Urothelium cell line (cell line): ENCODE data around the gene GRK5.
A peak's percentile ranks its signal among the peaks of the same experiment; 100 is the strongest.

Experiments
- DNase-seq: peaks from one replicate; pipeline ENCODE4 v3.0.0; 2011; ENCODE audit warnings: low spot score, mixed read lengths
- FAIRE-seq: peaks from 2 replicates; lab custom pipeline; 2011; peaks lifted over from hg19 to GRCh38; lab: Jason Lieb, UNC

GRK5 gene

DNA sequence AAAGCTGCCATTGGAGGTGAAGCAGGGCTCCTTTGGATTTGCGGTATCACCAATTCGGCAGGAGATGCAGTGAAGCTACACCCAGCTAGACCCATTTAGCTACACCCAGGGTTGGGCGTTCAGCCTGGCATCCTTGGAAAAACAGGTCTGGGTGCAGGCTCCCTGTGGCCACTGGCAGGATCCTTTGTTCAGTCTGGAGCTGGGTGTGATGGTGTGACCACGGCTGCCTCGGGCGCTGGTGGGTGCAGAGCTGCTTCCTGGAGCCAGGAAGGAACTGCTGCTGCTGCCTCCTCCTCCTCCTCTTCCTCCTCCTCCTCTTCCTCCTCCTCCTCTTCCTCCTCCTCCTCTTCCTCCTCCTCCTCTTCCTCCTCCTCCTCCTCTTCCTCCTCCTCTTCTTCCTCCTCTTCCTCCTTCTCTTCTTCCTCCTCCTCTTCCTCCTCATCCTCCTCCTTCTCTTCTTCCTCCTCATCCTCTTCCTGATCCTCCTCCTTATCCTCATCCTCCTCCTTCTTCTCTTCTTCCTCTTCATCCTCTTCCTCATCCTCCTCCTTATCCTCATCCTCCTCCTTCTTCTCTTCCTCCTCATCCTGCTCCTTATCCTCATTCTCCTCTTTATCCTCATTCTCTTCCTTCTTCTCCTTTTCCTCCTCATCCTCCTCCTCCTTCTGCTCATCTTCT lies 84.0 kb downstream of the GRK5 start:
- FAIRE-seq (no peak), DNase-seq (no peak)

DNA sequence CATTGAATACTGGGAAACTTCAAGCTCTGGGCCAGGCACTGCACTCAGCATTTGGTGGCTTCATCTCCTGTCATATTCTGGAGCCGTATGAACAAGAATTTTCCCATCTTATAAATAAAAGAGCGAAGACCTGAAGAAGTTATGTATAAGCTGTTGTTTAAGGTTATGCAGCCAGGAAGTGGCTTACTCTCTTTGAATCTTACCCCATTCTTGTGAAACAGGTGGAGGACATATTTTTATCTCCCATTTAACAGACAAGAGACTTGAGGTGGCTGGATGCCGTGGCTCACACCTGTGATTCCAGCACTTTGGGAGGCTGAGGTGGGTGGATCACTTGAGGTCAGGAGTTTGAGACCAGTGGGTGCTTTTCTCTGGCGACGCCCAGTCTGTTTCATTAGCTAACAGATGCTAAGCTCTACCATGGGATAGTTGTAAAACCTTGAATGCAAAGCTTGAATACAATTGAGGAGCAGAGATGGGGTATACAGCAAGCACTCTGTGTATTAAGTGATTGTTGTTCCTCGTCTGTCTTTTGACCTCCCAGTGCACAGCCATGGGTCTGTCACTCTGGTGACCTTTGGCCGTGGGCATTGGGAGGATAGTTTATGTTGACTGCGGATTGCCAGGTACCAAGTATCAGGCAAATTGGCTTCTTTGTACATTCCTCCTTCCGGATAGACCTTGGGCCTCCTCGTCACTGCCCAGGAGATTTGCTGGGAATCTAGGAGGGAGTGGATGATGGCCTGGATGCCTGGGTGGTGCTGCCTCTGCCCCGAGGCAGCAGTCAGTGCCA lies 85.8 kb downstream of the GRK5 start:
- no peak for DNase-seq

DNA sequence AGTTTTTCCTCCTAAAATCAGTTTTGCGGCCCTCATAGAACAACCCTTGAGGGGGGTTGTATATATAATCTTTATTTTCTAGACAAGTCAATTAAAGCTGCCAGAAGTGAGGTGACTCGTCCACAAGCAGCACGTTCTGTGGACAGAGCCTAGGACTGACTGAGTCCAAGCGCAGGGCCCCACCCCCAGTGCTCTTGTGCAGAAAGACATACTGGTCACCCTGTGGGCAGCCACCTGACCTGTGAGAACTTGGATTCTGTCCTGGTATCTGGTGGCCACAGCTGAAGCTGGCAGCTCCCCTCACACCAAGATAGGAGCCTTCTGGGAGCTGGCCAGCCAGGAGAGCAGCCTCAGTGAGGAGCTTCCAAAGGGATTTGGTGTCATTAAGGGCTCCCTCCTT lies 89.3 kb downstream of the GRK5 start:
- FAIRE-seq (no peak), DNase-seq (no peak)

More for the DNA sequence above, 85.8 kb downstream of the GRK5 start:
- FAIRE-seq, result no peak

DNA sequence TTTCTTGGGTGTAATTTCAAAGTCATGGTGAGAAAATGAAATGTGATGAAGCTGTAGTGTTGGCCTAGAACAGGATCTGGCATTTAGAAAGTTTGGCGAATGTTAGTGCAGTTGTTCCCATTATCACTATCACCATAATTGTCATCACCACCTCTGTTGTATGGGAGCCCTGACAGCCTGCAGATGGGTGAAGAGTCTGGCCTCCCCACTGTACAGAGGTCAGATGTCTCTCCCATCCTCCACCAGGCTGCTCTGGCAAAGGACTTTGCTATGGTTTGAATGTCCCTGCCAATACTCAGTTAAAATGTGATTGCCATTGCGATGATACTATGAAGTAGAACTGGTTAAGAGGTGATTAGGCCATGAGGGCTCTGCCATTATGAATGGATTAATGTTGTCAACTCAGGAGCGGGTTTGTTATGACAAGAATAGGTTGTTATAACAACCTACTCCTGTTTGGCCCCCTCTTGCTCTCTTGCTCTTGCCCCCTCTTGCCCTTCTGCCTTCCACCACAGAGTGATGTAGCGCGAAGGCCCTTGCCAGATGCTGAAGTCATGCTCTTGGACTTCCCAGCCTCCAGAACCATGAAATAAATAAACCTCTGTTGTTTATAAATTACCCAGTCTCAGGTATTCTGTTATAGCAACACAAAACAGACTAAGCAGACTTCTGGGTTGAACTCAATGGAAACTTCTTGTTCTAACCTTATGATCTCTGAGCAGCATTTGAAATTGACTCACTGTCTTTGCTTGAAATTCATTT lies 90.0 kb downstream of the GRK5 start:
- FAIRE-seq, result no peak
- DNase-seq, result no peak

DNA sequence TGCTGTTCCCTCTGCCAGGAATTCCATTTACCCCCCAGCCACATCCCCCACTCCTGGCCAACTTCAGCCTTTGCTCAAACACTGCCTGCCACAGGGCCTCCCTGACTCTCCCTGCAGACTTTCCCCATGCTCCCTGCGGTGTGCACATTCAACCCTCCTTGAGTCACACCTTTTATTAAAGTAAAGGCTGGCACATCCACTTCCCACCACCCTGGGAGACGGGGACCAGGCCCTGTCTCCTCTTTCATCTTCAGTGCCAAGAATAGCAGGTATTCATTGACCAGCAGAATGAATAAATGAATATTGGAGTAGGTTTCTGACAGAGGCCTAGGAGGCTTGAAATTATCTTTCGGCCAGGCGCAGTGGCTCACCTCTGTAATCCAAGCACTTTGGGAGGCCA lies 91.4 kb downstream of the GRK5 start:
- FAIRE-seq, result no peak

DNA sequence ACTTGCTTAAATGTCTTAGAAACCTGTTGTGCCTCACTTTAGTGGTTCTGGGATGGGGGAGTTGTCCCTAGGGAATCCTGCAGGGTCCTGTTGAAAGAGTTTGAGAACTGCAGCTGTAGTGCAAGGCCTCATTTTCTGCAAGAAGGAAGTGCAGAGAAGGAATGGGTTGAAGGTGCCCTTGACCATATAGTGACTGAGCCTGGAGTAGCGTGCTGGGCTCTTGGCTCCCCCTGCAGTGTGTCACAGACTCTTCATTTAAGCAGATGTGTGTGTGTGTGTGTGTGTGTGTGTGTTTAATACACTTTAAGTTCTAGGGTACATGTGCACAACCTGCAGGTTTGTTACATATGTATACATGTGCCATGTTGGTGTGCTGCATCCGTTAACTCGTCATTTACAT lies 92.2 kb downstream of the GRK5 start:
- FAIRE-seq (no peak), DNase-seq (no peak)

More for the DNA sequence above, 91.4 kb downstream of the GRK5 start:
- no peak for DNase-seq

DNA sequence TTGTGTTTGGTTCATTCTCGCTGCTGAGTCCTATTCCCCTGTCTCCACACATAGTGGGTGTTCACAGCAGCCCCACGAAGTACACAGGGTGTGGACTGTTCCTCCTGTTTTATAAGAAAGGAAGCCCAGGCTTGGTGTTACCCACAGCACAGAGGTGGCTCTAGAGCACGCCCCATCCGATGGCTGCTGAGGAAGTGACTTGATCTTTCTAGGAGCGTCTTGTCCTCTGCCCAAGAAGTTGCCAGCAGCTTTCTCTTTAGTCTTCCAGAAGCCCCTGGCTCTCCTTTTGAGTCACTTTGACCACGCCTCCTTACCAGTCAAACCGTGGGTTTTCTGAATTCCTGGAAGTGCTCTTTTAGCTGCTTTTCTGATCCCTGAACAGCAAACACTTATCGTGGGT lies 94.0 kb downstream of the GRK5 start:
- no peak for FAIRE-seq

DNA sequence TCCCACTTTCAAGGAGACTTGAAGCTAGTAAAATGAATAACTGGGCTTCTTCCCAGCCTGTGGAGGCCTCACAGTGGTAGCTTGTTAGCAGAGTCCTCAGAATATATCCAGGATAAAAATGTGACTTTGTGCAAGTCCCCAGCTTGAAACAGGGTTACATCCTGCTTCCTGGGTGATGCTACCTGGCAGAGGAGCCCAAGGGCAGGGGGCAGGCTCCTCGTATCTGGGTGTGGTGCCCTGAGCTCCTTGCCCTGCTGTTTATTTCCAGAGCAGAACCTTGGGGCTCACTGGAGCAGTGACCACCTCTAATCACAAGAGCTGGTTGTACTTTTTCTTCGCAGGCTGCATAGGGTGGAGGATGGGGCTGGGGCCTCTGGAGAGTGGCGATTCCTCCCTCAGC lies 94.8 kb downstream of the GRK5 start:
- DNase-seq (no peak), FAIRE-seq (no peak)

More for the DNA sequence above, 94.0 kb downstream of the GRK5 start:
- DNase-seq, result no peak

DNA sequence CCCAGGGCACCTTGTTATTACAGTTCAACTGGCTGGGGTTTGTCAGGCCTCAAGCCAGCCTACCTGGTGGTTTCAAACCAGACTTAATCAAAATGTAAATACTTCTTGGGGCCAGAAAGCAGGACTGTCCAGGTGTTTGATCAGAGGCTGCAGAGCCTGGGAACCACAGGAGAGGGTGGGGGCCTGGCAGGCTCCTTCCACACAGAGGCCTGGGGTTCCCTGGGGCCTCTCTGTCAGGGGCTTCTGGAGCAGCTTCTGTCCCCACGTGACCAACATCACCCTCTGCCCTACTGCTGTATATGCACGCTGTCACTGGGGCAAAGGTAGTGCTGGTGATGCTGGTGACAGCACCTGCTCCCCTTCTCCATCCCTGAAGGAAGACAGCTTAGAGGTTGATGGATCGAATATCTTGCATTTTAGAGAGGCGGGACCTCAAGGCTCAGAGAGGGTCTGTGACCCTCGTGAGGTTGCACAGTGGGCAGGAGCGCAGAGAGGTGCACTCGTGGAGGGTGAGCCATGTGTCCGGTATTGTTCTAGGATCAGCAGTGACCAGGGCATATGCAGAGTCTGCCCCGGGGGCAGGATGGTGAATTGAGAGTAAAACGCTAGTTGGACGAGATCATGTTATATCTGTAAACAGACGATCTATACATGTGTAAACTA lies 95.4 kb downstream of the GRK5 start:
- DNase-seq (no peak), FAIRE-seq (no peak)

DNA sequence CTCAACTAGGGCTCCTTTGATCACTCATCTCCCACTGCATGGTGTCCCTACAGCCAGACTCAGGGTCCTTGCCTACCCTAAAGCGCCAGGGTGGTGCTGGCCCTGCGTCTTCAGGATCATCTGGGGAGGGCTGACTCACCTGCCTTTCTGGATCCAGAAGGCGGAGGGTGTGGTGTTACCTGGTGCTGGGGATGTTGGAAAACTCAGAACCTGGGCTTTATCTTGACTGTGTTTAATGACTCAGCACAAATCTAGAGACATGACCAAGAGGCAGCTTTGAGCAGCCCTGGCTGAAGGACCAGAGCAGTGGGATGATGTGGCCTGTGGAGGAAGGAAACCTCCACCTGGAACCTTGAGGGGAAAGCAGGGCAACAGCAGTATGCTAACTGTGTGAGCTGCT lies 96.5 kb downstream of the GRK5 start:
- no peak for FAIRE-seq
- DNase-seq, result no peak

DNA sequence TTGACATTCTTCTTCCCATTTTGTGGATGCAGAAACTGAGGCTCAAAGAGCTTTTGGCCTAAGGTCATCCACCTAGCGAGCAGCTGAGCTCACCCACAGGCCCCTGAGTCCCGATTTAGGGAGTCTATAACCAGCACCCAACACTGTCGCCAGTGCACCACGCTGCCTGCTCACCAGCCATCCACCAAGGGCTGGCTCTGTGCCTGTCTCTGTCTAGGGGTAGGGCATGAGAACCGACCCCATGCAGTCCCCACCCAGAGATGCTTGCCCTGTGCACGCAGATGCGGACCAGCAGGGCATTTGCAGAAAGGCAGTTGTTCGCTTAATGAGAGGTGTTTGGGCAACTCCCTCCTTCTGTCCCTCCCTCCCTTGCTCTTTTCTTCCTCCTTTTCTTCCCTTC lies 97.2 kb downstream of the GRK5 start:
- DNase-seq (no peak), FAIRE-seq (no peak)

DNA sequence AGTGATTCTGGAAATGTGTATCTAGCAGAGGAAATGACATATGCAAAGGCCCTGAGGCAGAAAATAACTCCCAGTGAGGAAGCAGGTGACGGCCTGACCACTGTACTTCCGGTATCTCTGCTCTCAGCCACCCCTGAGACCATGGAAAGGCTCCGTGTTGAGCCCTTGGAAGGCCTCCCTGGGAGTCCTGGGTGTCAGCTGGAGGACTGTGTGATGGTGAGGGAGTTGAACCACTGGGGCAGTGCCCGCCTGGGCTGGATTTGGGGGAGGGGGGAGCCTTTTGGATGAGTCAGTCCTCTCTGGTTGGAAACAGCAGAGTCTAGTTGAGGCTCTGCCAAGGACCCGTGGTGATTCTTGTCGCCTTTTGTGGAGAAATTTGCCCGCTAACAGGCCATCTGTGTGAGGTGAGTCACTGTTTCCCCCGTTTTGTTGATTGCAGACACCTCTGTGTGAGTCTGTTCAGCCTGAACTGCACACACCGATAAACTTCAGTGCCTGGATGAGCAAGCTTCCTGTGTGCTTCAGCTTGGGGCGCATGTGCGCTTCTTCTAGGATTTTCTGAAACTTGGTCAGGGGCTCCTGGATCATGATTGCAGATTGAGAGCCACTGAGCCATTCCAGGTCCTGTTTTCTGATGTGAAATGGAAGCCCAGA lies 98.6 kb downstream of the GRK5 start:
- DNase-seq (peak; percentile 93), FAIRE-seq (no peak)

DNA sequence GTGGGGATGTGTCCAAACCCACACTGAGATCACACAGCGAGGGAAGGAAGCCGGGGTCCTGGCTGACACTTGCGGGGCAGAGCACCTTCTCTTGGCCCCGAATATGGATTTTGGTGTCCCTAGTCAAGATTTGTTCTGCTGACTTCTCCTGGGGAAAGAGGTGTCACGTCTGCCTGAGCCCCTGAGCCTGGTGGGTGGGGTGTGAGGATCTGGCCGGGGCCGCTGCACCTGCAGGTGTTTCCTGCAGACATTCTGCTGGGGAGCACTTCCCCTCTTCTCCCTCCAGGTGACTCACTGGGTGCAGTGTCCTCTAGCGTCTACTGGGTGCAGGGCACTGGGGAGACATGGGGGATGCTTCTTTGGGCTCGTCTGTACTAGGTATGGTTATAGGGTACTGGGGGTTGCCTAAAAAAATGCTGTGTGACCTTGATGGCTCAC lies 99.2 kb downstream of the GRK5 start:
- no peak for FAIRE-seq

DNA sequence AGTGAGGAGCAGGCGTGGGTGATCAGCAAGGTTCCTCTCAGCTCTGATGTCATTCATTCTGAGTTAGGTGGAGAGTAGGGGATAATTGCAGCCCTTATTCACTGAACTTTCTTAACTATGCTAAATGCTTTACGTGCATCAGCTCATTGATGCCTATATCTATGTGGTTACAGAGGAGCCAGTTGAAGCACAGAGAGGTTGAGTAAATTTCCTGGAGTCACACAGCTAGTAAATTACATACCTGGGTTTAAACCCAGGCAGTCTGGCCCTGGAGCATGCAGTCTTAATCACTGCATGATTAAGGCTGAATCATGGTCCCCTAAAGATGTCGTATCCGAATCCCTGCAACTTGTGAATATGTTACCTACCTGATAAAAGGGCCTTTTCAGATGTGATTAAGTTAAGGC lies 99.6 kb downstream of the GRK5 start:
- FAIRE-seq, result no peak
- no peak for DNase-seq

More for the DNA sequence above, 99.2 kb downstream of the GRK5 start:
- peak; percentile 71 for DNase-seq

DNA sequence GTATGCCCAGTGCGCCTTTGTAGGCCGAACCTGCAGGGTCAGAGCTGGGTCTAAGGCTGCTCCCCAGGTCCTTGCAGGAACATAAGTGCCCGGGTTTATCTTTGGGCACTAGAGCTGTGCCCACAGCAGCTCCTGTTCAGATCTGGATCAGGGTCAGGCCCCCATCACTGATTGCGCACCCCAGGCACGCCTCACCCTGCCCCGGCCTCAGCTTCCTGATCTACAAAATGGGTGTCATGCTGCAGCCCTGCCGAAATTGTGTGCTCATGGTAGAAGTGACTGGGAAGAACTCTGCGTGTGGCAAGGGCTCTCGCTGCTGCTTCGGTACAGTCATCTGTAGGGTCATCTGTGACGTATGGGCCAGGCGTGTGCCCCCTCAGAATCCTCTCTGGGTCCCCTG lies 100.7 kb downstream of the GRK5 start:
- FAIRE-seq, result no peak
- no peak for DNase-seq

DNA sequence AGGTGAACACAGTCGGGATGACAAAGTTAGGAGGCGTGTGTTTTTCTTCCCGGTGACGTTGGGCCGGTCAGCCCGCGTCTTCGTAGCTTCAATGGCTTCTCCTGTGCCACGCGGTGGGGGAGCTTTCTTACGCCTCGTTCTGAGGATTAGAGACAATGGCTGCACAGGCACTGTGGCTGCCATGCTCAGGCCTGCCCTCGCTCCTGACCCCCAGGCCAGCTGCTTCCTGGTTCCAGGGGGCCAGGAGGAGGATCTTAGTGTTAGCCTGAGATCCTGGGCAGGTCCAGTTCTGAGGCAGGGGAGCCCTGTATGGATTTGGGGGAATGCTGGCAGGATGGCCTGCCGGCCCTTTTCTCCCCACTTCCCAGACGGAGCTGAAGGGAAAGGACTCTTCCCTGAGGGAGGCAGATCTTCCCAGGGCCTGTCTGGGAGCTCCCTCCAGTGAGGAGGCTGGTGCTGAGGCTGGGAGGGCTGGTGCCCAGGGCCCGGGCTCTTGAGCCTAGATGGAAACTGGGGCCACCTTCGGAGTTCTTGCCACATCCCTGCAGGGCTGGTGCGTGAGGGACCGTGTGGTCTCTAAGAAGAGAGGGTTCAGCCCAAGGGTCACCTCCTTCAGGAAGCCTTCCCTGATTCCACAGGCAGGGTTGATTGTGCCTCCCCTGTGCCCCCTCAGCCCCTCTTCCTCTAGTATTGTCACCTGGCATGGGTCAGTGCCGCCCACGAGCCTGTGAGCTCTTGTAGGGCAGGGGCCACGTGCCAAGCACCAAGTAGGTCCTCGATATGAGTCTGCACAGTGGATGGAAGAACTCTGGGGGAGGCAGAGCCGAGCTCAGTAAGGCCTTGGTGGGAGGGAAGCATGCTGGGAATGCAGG lies 101.4 kb downstream of the GRK5 start:
- FAIRE-seq (no peak), DNase-seq (no peak)

DNA sequence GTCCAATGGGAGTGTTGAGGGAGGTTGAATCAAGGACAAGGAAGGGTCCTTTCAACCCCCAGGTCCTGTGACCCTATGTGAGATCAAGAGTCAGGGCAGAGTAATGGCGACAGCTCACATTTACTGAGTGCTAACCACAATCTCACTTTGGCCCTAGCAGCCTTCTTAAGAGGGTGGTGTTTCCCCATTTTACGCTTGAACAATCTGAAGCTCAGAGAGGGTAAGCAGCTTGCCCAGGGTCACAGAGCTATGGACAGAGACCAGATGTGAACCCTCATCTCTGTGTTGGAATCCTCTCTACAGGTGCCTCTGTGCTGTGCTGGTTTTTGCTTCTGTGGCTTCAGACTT lies 102.0 kb downstream of the GRK5 start:
- DNase-seq, result no peak

DNA sequence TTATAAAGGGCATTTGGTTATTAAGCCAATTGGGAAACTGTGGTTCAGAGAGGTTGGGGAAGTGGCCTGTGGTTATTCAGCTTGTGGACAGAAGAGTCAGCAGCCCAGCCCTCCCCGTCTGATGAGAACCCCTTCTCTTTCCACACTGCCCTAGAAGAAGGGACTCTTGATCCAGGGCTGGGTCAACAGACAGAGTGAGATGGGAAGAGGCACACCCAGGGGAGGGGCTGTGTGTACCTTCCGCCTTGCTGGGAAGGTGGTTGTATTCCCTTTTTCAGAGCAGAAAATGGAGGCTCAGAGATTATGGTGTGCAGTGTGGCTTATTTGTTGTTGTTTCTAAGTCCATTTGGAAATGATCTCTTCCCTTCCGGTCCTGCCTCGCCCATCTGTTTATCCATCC lies 103.4 kb downstream of the GRK5 start:
- DNase-seq (no peak), FAIRE-seq (no peak)

More for the DNA sequence above, 102.0 kb downstream of the GRK5 start:
- no peak for FAIRE-seq

DNA sequence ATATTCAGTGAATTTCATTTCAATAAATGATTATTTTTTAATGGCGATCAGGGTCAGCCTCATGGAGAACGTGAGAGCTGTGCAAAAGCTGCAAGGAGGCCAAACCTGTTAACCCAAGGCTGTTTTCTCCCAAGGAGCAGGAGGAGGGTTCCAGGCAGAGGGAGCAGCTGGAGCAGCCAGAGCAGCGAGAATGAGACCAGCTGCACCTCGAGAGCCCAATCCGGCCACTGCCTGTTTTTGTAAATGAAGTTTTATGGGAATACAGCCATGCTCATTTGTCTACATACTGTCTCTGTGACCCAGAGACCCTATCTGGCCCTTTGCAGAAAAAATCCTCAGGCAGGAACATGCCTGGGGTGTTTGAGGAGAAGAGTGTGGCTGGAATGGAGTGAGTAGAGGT lies 104.9 kb downstream of the GRK5 start:
- FAIRE-seq, result no peak
- DNase-seq, result no peak

DNA sequence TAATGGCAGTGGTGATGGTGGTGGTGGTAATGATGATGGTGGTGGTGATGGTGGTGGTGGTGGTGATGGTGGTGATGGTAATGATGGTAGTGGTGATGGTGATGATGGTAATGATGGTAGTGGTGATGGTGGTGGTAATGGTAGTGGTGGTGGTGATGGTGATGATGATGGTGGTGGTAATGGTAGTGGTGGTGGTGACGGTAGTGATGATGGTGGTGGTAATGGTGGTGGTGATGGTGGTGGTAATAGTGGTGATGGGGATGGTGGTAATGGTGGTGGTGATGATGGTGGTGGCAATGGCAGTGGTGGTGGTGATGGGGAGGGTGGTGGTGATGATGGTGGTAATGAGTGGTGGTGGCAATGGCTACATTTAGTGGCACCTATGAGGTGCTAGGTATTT lies 105.7 kb downstream of the GRK5 start:
- FAIRE-seq (peak; percentile 98), DNase-seq (no peak)
